Activated naive CD4-positive, alpha-beta T cell treated with anti-CD3 and anti-CD28 coated beads for 36 hours (primary cell): ENCODE results near the gene PRODH2. TPM values are rescaled to one million over a fixed set of nuclear protein-coding genes. Genes with fewer than 3 reads are reported as not detected.

ENCODE experiments used
- CTCF ChIA-PET: fragments of 350-600 bp; sonication (Branson Sonifier 250); formaldehyde crosslinking; loops from one replicate; lab custom pipeline; 2021; ENCODE audit warnings: antibody characterized with exemption; lab: Charles Lee
- DNase-seq: peaks from one replicate; pipeline ENCODE4 v3.0.0-alpha.2; 2020
- H3K27ac Mint-ChIP-seq: one replicate; pipeline ENCODE4 v1.8.0; 2021; ENCODE audit warnings: mild to moderate bottlenecking, mixed read lengths
- H3K27me3 Mint-ChIP-seq: one replicate; pipeline ENCODE4 v1.8.0; 2021; ENCODE audit warnings: low read depth, mixed read lengths
- H3K36me3 Mint-ChIP-seq: one replicate; pipeline ENCODE4 v1.8.0; 2021; ENCODE audit warnings: low read depth, mixed read lengths
- H3K4me1 Mint-ChIP-seq: one replicate; pipeline ENCODE4 v1.8.0; 2021; ENCODE audit warnings: low read depth, mixed read lengths
- H3K4me3 Mint-ChIP-seq: one replicate; pipeline ENCODE4 v1.8.0; 2021; ENCODE audit warnings: mild to moderate bottlenecking, moderate library complexity, mixed read lengths
- H3K9me3 Mint-ChIP-seq: one replicate; pipeline ENCODE4 v1.8.0; 2021; ENCODE audit warnings: mixed read lengths
- intact Hi-C: fragments of 100-400 bp; cut with micrococcal nuclease; formaldehyde crosslinking; loops from one replicate; pipeline ENCODE4 v1.15.1; 2023
- total RNA-seq, 2 experiments: library from RNA; stranded (reverse); gene quantifications; one replicate each; pipeline ENCODE4 v1.2.3, GENCODE V29; 2021

The PRODH2 gene
- total RNA-seq, 2 experiments from 2014 or later = not detected

DNA sequence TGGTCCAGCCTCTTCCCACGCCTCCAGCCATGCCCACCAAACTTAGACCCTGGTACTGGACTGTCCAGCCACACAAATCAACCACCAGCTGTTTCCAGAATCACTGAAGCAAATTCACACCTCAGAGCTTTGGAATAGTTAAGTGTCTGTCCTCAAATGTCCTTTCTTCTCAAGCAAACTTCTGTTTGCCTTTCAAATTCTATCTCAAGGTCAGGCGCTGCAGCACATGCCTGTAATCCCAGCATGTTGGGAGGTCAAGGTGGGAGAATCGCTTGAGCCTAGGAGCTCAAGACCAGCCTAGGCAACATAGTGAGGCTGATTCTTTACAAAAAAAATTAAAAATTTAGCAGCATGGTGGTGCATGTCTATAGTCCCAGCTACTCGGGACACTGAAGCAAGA, 19.4 kb upstream of the PRODH2 start:
- no peaks in the 10 kb centered on the region for H3K36me3 Mint-ChIP-seq
- intact Hi-C loops = no loop called here
- no peak for DNase-seq
- CTCF ChIA-PET = interaction anchor here (0.9 kb wide), 1 partner anchor 16 kb away, joined by 4 read pairs; no protein-coding TSS in a partner anchor
- H3K27me3 Mint-ChIP-seq = peaks cover 34% of the 10 kb centered on the region
- no peaks in the 10 kb centered on the region for H3K9me3 Mint-ChIP-seq
- H3K27ac Mint-ChIP-seq = no peak overlapping the region
- no peak overlapping the region for H3K4me3 Mint-ChIP-seq
- no peaks in the 10 kb centered on the region for H3K4me1 Mint-ChIP-seq

DNA sequence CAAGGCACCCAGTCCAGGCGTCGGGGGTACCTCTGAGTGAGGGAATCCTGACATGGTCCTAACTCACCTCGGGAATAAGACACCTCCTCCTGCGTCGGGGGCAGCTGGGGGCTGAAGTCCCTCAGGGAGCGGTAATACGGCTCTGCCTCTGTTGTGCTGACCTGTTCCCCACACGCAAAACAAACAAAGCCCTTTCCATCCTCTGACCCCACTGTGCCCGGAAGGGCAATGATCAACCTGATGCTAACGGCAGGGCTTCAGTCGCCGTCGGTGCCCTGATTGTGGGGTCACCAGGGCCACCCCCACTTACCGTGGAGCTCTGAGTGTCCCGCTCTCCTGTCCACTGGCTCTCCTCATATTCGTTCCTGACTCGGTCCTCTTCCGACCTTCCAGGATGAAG, 18.3 kb upstream of the PRODH2 start:
- H3K27me3 Mint-ChIP-seq = peaks cover 29% of the 10 kb centered on the region
- no peaks in the 10 kb centered on the region for H3K36me3 Mint-ChIP-seq
- H3K27ac Mint-ChIP-seq = no peak overlapping the region
- H3K9me3 Mint-ChIP-seq = no peaks in the 10 kb centered on the region
- no peaks in the 10 kb centered on the region for H3K4me1 Mint-ChIP-seq
- H3K4me3 Mint-ChIP-seq = no peak overlapping the region
- intact Hi-C loops = no loop called here
- DNase-seq = no peak
- CTCF ChIA-PET = interaction anchor here (1.0 kb wide), 1 partner anchor 15 kb away, joined by 5 read pairs; no protein-coding TSS in a partner anchor

DNA sequence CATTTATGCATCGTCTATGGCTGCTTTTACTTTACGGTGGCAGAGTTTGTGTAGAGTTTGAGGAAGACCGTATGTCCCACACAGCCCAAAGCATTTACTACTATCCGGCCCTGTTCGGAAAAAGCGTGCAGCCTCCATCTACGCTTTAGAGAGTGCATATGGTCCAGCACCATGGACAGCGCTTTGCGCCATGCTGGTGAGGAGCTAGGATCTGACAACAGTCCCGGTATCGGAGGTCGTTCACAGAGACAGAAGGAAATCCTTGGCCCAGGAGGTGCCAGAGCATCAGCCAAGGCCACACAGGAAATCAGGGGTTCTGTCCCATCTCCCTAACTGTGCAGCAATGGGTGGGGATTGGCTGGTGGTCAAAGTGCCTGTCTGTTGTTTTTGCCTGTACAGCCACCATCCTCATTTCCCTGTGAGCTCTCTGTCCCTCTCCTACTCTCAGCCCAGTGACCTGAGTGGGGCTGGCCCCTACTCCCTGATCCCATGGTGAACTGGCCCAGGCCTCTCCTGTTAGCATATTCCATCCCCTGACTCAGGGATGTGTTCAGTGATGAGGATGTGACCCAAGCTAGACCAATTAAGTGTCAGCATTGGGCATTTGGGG, 16.2 kb upstream of the PRODH2 start:
- Mint-ChIP-seq H3K9me3 (no peaks in the 10 kb centered on the region), H3K4me3 (no peak overlapping the region), H3K4me1 (no peaks in the 10 kb centered on the region), H3K36me3 (no peaks in the 10 kb centered on the region), H3K27me3 (peaks cover 26% of the 10 kb centered on the region), H3K27ac (no peak overlapping the region)
- intact Hi-C loops = no loop called here
- CTCF ChIA-PET = no interaction called here
- DNase-seq = peak; percentile 76

DNA sequence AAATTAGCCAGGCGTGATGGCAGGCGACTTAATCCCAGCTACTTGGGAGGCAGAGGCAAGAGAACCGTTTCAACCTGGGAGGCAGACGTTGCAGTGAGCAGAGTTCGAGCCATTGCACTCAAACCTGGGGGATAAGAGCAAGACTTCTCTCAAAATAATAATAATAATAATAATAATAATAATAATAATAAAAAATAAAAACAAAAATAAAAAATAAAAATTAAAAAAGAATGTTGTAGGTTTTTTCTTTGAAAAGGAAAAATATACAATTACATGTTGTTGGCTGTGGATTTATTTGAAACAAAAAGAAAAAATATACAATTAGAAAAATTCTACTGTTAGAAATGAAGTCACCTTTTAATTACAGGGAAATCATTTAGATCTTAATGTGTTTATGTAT, 11.5 kb upstream of the PRODH2 start:
- no peaks in the 10 kb centered on the region for H3K9me3 Mint-ChIP-seq
- intact Hi-C loops = no loop called here
- no peak overlapping the region for H3K27ac Mint-ChIP-seq
- H3K4me3 Mint-ChIP-seq = no peak overlapping the region
- CTCF ChIA-PET = interaction anchor here (0.6 kb wide), 1 partner anchor 329 kb away, joined by 3 read pairs; no protein-coding TSS in a partner anchor
- no peak for DNase-seq
- no peaks in the 10 kb centered on the region for H3K36me3 Mint-ChIP-seq
- H3K4me1 Mint-ChIP-seq = peaks cover 3% of the 10 kb centered on the region
- peaks cover 22% of the 10 kb centered on the region for H3K27me3 Mint-ChIP-seq

DNA sequence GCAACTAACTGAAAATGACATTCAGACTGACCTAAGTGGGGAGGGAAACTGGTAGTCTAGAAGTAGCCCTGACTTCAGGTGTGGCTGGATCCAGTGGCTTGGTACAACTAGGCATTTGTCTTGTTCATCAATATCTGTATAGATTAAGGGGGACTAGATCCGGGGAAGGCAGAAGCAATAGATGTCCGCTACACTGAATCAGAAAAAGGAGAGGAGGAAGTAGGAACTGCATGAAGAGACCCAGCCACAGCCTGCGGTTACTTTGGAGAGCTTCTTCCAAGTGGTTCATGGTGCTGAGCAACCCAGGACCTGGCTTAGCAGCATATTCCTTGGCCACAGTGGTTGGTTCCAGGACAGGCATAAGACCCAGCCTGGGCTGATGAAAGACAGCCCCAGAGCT, 9.9 kb upstream of the PRODH2 start:
- Mint-ChIP-seq H3K4me3 (no peak overlapping the region), H3K27me3 (peaks cover 17% of the 10 kb centered on the region), H3K9me3 (no peaks in the 10 kb centered on the region), H3K36me3 (no peaks in the 10 kb centered on the region), H3K4me1 (peaks cover 3% of the 10 kb centered on the region), H3K27ac (no peak overlapping the region)
- DNase-seq = no peak
- intact Hi-C loops = no loop called here
- CTCF ChIA-PET = interaction anchor here (0.6 kb wide), 1 partner anchor 497 kb away, joined by 3 read pairs; no protein-coding TSS in a partner anchor

DNA sequence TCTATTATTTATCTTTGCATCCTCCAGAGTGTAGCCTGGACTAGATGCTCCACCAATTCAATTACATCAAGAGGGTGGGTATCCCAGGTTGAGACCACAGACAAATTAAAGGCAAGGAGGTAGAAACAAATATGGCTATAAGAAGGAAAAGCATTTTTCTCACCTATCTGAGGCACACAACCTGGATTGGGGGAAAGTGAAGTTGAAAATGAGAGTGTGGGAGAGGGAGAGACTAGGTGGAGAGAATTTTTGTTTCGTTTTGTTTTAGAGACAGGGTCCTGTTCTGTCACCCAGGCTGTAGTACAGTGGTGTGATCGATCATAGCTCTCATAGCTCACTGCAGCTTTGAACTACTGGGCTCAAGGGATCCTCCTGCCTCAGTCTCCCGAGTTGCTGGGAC, 5.8 kb upstream of the PRODH2 start:
- Mint-ChIP-seq H3K27me3 (peaks cover 17% of the 10 kb centered on the region), H3K36me3 (no peaks in the 10 kb centered on the region), H3K4me3 (no peak overlapping the region), H3K27ac (no peak overlapping the region), H3K4me1 (peaks cover 3% of the 10 kb centered on the region), H3K9me3 (no peaks in the 10 kb centered on the region)
- intact Hi-C loops = no loop called here
- CTCF ChIA-PET = interaction anchor here (1.9 to 2.1 kb wide), 2 partner anchors 21 to 125 kb away, joined by 6 to 44 read pairs; no protein-coding TSS in a partner anchor
- no peak for DNase-seq

DNA sequence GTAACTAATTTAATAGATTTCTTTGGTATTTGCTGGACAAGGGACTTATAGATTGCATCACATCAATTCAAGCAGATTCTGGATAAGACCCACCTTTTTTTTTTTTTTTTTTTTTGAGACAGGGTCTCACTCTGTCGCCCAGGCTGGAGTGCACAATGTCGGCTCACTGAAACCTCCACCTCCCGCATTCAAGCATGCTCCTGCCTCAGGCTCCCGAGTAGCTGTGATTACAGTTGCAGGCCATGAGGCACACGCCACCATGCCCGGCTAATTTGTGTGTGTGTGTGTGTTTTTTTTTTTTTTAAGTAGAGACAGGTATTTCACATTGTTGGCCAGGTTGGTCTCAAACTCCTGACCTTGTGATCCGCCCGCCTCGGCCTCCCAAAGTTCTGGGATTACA, 4.2 kb upstream of the PRODH2 start:
- H3K4me3 Mint-ChIP-seq = no peak overlapping the region
- H3K36me3 Mint-ChIP-seq = no peaks in the 10 kb centered on the region
- CTCF ChIA-PET = interaction anchor here (1.5 kb wide), 1 partner anchor 122 kb away, joined by 3 read pairs; no protein-coding TSS in a partner anchor

DNA sequence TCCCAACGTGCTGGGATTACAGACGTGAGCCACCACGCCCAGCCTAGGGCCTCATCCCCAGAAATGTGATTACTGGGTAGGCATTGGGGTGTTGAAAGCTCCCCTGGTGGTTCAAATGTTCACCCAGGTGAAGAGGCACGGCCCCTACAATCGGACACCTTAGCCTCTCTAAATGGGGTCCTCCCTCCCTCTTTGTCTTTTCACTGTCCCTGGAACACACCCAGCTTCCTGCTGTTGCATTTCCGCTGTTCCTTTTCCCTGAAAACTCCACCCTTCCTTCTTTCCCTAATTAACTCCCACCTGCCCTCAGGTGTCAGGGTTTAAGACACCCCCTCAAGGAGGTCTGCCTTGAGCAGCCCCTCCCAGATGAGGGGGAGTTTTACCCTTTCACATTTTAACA, 3.6 kb upstream of the PRODH2 start:
- Mint-ChIP-seq H3K27me3 (peaks cover 11% of the 10 kb centered on the region), H3K36me3 (no peaks in the 10 kb centered on the region), H3K9me3 (no peaks in the 10 kb centered on the region), H3K4me3 (no peak overlapping the region), H3K4me1 (peaks cover 3% of the 10 kb centered on the region), H3K27ac (no peak overlapping the region)
- intact Hi-C loops = no loop called here
- DNase-seq = no peak
- CTCF ChIA-PET = interaction anchor here (0.8 to 1.5 kb wide), 4 partner anchors 14 to 122 kb away, joined by 3 to 5 read pairs (median 4); no protein-coding TSS in a partner anchor

More for the DNA sequence above, 4.2 kb upstream of the PRODH2 start:
- H3K27me3 Mint-ChIP-seq = peaks cover 11% of the 10 kb centered on the region
- intact Hi-C loops = no loop called here
- no peak for DNase-seq
- peaks cover 3% of the 10 kb centered on the region for H3K4me1 Mint-ChIP-seq
- H3K9me3 Mint-ChIP-seq = no peaks in the 10 kb centered on the region
- no peak overlapping the region for H3K27ac Mint-ChIP-seq

DNA sequence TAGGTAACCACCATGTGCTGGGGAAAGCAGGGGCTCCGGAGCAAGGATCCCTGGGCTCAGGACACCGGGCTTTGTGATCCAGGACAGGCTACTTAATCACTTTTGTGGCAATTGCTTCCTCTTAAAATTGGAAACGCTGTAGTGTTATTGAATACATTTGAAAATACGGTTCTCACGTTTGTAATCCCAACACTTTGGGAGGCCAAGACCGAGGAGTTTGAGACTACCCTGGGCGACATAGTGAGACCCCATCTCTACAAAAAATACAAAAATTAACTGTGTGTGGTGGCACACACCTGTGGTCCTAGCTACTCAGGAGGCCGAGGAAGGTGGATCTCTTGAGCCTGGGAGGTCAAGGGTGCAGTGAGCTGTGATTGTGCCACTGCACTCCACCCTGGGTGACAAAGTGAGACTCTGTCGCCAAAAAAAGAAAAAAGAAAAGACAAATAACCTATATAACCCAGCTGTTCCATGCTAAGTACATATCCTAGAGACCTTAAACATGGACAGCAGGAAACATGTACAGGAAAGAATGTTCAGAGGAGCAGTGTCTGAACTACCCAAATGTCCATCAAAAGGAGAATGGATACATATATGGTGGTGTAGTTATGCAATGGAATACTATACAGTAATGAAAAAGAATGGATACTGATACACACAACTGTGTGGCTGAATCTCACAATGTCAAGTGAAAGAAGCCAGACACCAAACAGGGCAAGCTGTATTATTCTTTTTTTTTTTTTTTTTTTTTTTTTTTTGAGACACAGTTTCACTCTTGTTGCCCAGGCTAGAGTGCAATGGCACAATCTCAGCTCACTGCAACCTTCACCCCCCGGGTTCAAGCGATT, 622 bp upstream of the PRODH2 start:
- Mint-ChIP-seq H3K9me3 (no peaks in the 10 kb centered on the region), H3K36me3 (no peaks in the 10 kb centered on the region), H3K4me1 (no peaks in the 10 kb centered on the region), H3K4me3 (no peak overlapping the region), H3K27ac (no peak overlapping the region), H3K27me3 (peaks cover 5% of the 10 kb centered on the region)
- CTCF ChIA-PET = interaction anchor here (1.7 kb wide), 1 partner anchor 119 kb away, joined by 4 read pairs; no protein-coding TSS in a partner anchor
- no peak for DNase-seq
- intact Hi-C loops = no loop called here

DNA sequence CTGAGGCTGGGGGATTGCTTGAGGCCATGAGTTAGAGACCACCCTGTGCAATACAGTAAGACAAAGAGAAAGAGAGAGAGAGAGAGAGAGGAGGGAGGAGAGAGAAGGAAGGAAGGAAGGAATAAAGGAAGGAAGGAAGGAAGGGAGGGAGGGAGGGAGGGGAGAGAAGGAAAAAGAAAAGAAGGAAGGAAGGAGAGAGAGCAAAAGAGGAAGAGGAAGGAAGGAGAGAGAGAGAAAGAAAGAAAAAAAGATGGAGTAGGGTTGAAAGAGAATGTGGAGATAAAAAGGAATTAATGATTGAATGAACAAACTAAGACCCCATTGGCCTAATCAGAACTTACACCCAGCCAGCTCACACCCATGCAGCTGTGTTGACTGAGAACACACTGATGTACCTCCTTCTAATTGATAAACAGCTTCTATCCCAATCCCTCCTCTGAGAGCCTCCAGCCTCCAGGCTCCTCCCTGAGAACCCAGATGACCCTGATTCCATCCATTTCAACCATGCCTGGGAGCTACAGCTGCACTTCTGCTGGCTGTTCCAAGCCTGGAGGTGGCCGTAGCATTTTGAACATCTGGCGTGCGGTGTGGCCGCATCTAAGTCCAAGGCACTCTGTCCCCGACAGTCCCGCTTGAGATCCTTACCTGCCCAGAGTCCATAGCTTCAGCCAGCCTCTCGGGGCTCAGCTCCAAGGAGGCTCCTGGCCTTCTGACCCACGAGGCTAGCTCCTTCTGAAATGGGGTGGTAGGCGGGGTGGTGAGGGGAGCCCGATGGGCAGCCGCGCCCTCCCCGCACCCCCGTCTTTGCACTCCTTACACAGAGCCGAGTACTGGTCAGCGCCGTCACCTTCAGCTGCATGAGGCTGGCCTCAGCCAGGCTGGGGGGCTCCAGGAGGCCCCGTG, 1.1 kb downstream of the PRODH2 start:
- no peaks in the 10 kb centered on the region for H3K9me3 Mint-ChIP-seq
- peaks cover 2% of the 10 kb centered on the region for H3K27me3 Mint-ChIP-seq
- H3K4me1 Mint-ChIP-seq = no peaks in the 10 kb centered on the region
- H3K36me3 Mint-ChIP-seq = no peaks in the 10 kb centered on the region
- no peak for DNase-seq
- H3K4me3 Mint-ChIP-seq = no peak overlapping the region
- intact Hi-C loops = no loop called here
- CTCF ChIA-PET = interaction anchor here (0.6 kb wide), 1 partner anchor 219 kb away, joined by 3 read pairs; no protein-coding TSS in a partner anchor
- H3K27ac Mint-ChIP-seq = no peak overlapping the region

DNA sequence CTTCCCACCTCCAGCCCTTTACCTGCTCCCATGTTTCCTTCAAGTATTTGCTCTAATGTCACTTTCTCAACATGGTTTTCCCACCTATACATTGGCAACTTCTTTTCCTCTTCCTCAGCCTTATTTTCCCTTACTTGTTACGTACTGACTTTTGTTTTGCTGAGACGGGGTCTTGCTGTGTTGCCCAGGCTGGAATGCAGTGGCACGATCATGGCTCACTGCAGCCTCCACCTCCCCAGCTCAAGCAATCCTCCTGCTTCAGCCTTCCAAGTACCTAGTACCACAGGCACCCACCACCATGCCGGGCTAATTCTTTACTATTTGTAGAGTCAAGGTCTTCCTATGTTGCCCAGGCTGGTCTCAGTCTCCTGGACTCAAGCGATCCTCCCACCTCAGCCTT, 5.0 kb downstream of the PRODH2 start:
- H3K9me3 Mint-ChIP-seq = no peaks in the 10 kb centered on the region
- no peaks in the 10 kb centered on the region for H3K36me3 Mint-ChIP-seq
- CTCF ChIA-PET = no interaction called here
- no peaks in the 10 kb centered on the region for H3K4me1 Mint-ChIP-seq
- intact Hi-C loops = no loop called here
- no peak overlapping the region for H3K4me3 Mint-ChIP-seq
- DNase-seq = no peak
- H3K27me3 Mint-ChIP-seq = peaks cover 2% of the 10 kb centered on the region
- H3K27ac Mint-ChIP-seq = no peak overlapping the region

DNA sequence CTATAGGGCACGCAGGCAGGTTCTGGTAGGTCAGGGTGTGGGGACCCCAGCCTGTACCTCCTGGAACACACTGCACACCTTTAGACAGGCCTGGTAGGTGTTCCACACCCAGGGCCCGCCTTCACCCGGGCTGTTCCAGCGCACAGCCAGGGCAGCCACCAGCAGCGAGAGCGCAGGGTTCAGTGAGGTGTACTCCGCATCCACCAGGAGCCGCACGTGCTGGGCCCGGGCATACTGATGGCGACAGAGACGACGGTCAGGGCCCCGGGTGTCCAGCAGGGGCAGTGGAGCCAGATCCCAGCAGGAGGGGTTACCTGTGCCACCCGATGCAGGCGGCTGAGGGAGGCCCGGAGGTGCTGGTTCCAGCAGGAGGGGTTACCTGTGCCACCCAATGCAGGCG, 6.0 kb downstream of the PRODH2 start:
- H3K4me3 Mint-ChIP-seq = no peak overlapping the region
- CTCF ChIA-PET = no interaction called here
- H3K9me3 Mint-ChIP-seq = no peaks in the 10 kb centered on the region
- no peak for DNase-seq
- no peak overlapping the region for H3K27ac Mint-ChIP-seq
- H3K4me1 Mint-ChIP-seq = no peaks in the 10 kb centered on the region
- H3K27me3 Mint-ChIP-seq = peaks cover 2% of the 10 kb centered on the region
- no peaks in the 10 kb centered on the region for H3K36me3 Mint-ChIP-seq
- intact Hi-C loops = no loop called here
